Muscle of arm (tissue), 12 donors: ENCODE measurements around the gene SMARCA2. TPM values are rescaled to one million over a fixed set of nuclear protein-coding genes. Genes with fewer than 3 reads are reported as not detected.

Source experiments
- DNase-seq: peaks from one replicate; pipeline ENCODE4 v3.0.0-alpha.2; 2013
- polyA plus RNA-seq, 12 donors: library from polyadenylated mRNA; unstranded; fragments of 120-200 nt; gene quantifications; one replicate each; pipeline ENCODE4 v1.2.1, GENCODE V29; 2013; ENCODE audit not compliant: insufficient read length in 12 of 12

SMARCA2 gene
- polyA plus RNA-seq, 12 donors, result 82.6 to 182 (median 113) TPM; not detected in 1

- DNase-seq, result no peak
These were observed 227.7 kb downstream of the SMARCA2 start for GRCh38 chr9:2242831-2243330.
